ENCODE results near the gene RAB5B.
A peak's percentile ranks its signal among the peaks of the same experiment; 100 is the strongest.

The RAB5B gene, protein sequence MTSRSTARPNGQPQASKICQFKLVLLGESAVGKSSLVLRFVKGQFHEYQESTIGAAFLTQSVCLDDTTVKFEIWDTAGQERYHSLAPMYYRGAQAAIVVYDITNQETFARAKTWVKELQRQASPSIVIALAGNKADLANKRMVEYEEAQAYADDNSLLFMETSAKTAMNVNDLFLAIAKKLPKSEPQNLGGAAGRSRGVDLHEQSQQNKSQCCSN

GRCh38 chr12:55973599-55974307 is at the start of gene RAB5B:
RAB5B (plus strand) TSS chr12:55974078; CDS start chr12:55986961, 12,883 bp downstream.
- peak; percentile 100 for DNase-seq

GRCh38 chr12:55925371-55925770 is 48.5 kb upstream of the RAB5B start:
- no peak for DNase-seq

DNA sequence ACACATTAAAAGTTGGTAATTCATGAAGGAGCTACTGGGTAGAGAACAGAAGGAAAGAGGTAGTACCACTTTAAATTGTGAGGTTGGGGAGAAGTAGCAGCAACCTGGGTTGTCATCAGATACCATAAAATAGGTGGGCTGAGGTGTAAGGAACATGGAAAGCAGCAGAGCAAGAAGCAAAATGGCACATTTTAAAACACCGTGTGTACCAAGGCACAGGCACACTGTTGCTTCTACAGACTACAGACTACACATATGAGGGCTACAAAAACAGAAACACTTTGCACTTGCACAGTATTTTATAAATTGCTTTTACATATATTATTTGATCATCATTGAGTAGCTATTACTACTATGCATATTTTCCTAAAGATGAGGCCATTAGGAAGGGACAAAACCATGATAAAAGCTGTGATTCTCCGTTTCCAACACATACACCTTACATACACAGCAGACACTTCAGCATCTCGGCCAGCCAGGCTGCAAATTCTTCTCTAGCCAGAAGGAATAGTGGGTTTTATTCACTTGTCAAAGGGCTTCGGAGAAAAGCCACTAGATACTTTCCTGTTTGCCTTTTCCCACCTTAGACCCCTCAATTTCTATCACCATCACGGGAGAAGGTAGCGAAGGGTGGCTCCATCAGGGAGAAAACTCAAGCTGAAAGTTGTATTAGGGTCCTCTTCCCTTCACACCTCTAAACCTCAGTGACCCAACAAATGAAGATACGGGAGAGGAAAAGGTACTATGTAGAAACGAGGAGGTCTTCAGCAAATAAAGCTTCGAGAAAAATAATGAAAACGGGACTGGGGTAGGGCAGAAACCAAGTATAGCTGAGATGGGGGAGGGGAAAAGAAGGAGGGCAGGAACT is 47.8 kb upstream of the RAB5B start:
- DNase-seq, result no peak

DNA sequence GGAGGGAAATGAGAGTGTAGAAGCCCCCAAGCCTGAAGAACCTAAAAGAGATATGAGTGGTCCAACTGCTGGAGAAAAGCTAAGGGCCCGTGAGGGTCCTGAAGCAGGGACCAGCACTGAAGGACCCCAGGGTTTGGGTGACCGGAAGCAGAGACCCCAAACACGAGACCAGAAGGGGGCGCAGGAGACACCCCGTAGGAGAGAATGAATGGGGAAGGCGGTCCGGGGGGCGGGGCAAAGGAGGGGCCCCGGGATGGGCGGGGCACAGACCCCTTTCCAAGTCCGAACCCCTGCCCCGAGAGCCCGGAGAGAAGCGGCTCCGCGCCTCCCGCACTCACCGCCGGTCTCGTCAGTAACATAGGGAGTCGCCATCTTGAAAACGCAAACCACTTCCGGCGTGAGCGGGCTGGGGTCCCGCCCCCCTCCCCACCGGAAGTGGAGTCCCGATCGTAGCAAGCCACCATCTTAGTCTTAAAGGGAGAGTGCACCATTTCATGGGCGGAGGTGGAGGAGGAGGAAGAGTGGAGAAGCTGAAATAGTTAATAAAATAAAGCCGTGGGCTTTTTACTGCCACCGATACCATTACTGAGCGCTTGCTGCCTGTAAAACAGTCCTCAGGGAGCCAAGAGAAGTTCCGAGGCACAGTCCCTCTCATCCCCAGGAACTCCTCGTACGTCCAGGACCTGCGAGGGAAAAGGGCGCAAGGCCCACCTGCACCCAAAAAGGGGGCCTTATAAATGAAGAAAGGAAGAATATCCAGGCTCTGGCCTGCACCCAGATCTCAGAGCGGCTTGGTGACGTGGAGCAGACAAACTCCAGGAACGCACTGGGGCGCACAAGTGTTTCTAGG is 46.9 kb upstream of the RAB5B start:
- peak; percentile 97 for DNase-seq

DNA sequence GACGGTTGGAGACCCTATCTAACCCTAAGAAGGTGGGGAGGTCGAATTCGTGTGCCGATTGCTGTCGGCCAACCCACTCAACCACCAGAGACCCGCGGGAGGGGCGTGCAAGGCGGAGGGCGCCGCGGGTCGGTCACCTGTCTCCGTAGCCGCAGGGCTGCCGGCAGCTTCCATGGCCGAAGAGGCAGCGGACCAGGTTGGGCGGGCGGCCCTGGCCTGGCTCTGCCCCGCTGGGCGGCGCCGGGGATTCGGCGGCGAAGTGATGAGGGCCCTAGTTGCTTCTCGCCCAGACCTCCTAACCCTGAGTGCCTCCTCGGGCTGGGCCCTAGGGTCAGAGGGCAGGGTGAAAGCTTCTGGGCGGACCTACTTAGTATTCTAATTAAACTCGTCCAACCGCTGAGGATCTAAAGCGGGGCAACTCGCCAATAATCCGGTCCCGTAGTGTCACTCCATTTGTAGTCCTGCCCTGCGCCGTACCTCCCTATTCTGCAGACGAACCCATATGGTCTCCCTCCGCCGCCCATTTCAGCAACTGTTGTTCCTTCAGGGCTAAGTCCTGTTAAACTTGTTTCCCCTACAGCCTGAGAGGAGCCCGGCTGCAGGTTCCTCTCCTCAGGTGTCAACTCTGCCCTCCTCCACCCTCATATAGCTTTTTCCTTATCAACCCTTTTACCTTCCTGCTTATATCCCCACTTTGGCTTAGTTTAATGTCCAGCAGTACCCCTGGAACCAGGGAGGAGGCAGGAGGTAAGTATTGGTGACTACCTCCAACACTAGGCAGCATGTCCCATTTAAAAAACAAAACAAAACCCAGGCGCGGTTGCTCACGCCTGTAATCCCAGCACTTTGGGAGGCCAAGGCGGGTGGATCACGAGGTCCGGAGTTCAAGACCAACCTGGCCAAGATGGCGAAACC is 46.0 kb upstream of the RAB5B start, which contains the start of gene PYM1:
TSS of gene PYM1 (minus strand) at position 307 of the 915 bp plus-strand sequence. CDS start at position 174, 133 bp downstream.
- peak; percentile 75 for DNase-seq

GRCh38 chr12:55929306-55929791 is 44.5 kb upstream of the RAB5B start:
- no peak for DNase-seq

DNA sequence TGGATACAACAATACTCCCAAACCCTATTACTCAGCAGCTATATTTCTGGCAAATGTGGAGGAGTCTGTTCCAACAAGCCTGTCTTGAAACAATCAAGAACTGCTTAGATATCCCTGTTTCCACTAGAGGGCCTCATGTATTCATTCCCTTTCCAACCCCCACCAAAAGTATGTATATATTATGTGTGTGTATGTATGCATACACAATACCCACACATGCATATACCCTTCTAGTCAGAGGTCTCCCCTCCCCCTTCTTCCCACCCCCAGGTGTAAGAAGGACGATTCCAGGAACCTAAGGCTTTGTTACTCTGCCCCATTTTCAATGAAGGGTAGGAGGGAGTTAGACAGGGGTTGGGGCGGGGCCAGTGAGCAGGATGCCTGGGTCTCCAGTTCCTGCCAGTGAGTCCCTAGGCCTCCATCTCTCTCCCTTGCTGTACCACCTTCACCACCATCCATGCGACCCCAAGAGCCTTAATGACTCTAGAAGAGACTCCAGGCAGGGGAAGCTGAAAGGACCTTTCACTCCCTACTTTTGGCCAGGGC is 43.0 kb upstream of the RAB5B start, which contains the start of gene DGKA:
TSS of gene DGKA (plus strand) at position 392 of the 546 bp plus-strand sequence. CDS start 5,342 bp downstream, outside the sequence.
- DNase-seq, result peak; percentile 86

- DNase-seq, result no peak
Observed at GRCh38 chr12:55931317-55931779, 42.5 kb upstream of the RAB5B start.

- peak; percentile 79 for DNase-seq
Observed at GRCh38 chr12:55931780-55932550, 41.9 kb upstream of the RAB5B start.

- no peak for DNase-seq
Observed at GRCh38 chr12:55932551-55932910, 41.3 kb upstream of the RAB5B start.

- DNase-seq, result no peak
Observed at GRCh38 chr12:55933169-55933798, 40.6 kb upstream of the RAB5B start.

DNA sequence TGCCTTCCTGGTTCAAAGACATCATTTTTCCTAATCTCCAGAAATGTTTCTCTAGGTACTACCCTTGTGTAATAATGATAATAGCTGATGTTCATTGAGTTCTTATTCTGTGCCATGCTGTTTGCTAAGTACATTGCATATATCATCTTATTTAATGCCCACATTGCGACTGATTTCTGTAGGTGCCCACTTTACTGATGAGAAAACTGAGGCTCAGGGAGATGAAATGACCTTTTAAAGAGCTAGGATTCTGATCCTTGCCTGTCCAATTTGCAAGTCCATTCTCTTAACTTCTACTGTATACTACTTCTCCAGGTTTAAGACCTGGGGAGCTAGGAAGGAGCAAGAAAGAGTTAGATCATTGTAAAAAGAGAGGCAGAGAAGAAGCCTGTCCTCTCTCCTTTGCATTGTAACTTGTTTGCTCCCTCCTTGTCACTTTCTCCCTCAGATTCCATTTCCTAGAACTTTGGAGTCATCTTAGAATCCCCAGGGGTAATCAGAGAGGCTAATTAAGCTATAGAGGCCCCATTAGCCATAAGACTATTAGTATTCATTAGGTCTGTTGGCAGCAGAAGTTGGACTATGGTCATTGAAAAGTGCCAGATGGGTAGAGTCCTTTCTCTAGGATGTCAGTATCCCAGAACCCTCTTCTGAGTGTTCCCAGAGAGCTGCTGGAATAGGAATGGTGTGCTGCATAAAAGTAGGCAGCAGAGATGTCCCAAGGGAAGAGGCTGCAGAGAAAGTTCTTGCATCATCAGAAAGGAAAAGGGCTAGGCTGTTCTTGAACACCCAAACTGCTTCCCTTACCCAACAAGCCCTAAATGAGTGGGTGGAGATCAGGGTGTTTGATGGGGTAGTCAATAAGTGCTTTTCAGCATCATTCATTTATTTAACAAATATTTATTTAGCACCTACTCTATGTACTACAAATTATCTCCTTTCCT is 39.8 kb upstream of the RAB5B start:
- DNase-seq, result no peak

- no peak for DNase-seq
Observed at GRCh38 chr12:55934773-55935172, 39.1 kb upstream of the RAB5B start.

DNA sequence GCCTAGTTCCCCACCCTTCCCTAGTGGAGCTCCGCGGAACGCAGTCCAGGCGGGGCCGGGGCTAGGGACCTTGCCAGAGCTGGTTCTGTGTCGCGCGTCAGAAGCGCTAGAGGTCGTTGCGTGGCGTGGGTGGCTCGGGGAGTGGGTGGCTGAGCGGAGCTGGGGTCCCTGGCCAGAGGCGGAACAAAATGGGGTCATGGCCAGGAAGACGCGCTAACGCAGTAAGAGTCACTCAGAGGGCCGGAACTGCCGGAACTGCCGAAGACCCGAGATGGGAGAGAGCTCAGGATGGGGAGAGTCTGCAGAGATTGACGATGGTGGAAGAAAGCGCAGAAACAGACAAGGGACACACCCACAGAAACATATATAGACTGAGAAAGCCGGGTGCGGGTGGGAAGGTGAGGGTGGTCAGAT is 38.1 kb upstream of the RAB5B start:
- DNase-seq, result peak; percentile 46

DNA sequence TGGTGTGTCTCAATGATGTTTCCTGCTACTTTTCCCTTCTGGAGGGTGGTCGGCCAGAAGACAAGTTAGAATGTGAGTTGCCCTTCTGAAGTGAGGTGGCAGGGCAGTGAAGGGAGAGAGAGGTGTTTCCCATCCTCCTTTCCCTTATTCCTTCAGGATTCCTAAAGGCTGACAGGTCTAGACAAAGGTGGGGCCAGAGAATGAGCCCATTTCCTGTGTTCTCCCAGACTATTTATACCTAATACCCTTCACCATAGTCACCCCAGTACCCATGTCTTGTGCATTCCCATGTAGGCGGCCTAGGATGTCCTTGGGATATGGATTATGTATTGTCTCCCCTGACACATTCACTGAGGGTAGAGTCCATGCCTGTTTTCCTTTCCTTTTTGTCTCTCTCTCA is 35.9 kb upstream of the RAB5B start:
- no peak for DNase-seq

GRCh38 chr12:55938826-55939501 is 34.9 kb upstream of the RAB5B start:
- DNase-seq, result no peak

DNA sequence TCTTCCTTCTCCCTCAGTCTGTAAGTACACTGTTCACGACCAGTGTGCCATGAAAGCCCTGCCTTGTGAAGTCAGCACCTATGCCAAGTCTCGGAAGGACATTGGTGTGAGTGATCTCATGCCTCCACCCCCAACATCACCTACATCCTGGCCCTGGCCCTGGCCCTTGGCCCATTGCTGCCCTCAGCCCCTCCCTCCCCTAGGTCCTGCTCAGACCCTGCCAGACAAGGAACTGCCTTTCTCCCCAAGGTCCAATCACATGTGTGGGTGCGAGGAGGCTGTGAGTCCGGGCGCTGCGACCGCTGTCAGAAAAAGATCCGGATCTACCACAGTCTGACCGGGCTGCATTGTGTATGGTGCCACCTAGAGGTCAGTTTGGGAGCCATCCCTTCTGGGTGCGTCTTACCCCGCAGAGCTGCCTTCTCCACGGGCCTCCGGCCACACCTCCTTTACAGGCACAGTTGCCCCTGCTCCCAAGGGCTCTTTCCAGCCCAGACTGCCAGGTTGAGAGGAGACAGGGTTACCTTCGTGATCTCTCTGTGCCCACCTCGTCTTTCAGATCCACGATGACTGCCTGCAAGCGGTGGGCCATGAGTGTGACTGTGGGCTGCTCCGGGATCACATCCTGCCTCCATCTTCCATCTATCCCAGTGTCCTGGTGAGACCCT is 33.7 kb upstream of the RAB5B start:
- DNase-seq, result peak; percentile 95

Measured in eye (tissue), 1 donor.